Measurements from ENCODE around the gene KRTAP1-5.

DNA sequence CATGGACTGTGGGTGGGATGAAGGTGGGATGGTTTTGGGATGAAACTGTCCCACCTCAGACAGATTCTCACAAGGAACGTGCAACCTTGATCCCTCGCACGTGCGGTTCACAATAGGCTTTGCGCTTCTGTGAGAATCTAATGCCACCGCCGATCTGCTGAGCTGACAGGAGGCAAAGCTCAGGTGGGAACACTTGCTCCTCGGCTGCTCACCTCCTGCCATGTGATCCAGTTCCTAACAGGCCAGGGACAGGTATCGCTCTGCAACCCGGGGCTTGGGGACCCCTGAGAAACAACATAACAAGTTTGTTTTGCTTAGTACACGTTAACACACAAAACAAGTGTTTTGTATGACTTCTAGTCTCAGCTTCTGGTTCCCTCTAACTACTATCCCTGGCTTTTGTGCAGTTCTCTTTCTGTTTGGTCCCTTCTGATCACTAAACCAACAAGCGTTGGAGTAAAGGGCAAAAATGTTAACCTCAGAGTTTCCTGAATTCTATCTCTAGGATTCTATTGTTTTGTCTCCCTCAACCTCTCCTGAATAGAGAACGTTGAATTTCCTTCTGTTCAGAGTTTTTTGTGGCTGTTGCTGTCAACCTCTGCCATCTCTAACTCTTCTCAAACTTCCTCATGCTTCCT is 10.3 kb downstream of the KRTAP1-5 start:
- no peak for TF ChIP-seq CTCF (IDR thresholded peaks at IDR 0.05)
- TF ChIP-seq POLR2A (IDR thresholded peaks at IDR 0.05): no peak
